Upper lobe of left lung (tissue), 4 donors: Measurements from ENCODE around the gene GTF2IRD1.

Experiments
- POLR2A ChIP-seq, 4 donors: fragments of 450-650 bp; IDR thresholded peaks; one replicate each; pipeline ENCODE4 v1.5.1; 2016 to 2017; ENCODE audit warnings: antibody characterized with exemption in 4 of 4, mild to moderate bottlenecking in 2 of 4
- TF ChIP-seq, protein P1 (sequence below), 6 experiments: fragments of 450-650 bp in 4 of 6; fragments of 200-600 bp in 2 of 6; sonication (generic) in 2 of 6; IDR thresholded peaks; one replicate each; pipeline ENCODE4 v1.5.1; 2016 to 2019; ENCODE audit warnings: antibody characterized with exemption in 6 of 6

DNA sequence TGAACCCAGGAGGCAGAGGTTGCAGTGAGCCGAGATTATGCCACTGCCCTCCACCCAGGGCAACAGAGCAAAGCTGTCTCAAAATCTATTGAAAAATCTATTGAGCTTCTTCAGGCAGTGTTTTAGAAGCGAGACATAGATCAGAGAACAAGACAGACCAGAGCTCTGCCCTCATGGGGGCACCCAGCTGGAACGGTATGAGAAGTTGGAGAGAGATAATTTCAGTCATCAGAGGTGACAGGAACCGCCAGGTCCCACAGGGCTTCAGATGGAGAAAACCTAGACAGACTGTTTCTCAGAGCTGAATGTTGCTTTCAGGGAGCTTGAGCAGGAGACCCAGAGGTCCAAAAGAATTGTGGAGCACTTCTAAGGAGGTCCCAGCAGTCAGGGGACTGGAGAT is 14.2 kb upstream of the GTF2IRD1 start:
- TF ChIP-seq, protein P1, sequence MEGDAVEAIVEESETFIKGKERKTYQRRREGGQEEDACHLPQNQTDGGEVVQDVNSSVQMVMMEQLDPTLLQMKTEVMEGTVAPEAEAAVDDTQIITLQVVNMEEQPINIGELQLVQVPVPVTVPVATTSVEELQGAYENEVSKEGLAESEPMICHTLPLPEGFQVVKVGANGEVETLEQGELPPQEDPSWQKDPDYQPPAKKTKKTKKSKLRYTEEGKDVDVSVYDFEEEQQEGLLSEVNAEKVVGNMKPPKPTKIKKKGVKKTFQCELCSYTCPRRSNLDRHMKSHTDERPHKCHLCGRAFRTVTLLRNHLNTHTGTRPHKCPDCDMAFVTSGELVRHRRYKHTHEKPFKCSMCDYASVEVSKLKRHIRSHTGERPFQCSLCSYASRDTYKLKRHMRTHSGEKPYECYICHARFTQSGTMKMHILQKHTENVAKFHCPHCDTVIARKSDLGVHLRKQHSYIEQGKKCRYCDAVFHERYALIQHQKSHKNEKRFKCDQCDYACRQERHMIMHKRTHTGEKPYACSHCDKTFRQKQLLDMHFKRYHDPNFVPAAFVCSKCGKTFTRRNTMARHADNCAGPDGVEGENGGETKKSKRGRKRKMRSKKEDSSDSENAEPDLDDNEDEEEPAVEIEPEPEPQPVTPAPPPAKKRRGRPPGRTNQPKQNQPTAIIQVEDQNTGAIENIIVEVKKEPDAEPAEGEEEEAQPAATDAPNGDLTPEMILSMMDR (IDR thresholded peaks at IDR 0.05) = no peak
- TF ChIP-seq POLR2A (IDR thresholded peaks at IDR 0.05) = no peak
